IMR-90 (cell line): ENCODE results near the gene PLAA.

Source experiments
- CEBPB ChIP-seq: IDR thresholded peaks from 2 replicates; pipeline ENCODE4 v1.6.1; 2012; ENCODE audit warnings: low read depth, low read length, improper control_type of control experiment
- POLR2A ChIP-seq: IDR thresholded peaks from 2 replicates; pipeline ENCODE4 v1.6.1; 2012; ENCODE audit warnings: mild to moderate bottlenecking, low read depth, low read length
- RAD21 ChIP-seq: IDR thresholded peaks from 2 replicates; pipeline ENCODE4 v1.6.1; 2012; ENCODE audit warnings: low read length, improper control_type of control experiment
- RFX5 ChIP-seq: IDR thresholded peaks from 2 replicates; pipeline ENCODE4 v1.8.0; 2012; ENCODE audit warnings: low read depth, mild to moderate bottlenecking, low read length, moderate library complexity
- SMC3 ChIP-seq: fragments of 150-350 bp; IDR thresholded peaks from 2 replicates; pipeline ENCODE4 v1.6.1; 2016; ENCODE audit warnings: low read depth, mild to moderate bottlenecking, antibody characterized with exemption, low read length, moderate library complexity
- TF ChIP-seq, protein P1 (sequence below): conservative IDR thresholded peaks from 2 replicates; pipeline ENCODE4 v1.5.1; 2012; ENCODE audit warnings: mild to moderate bottlenecking, low read depth, low read length, improper control_type of control experiment
- TF ChIP-seq, protein P2 (sequence below): fragments of 150-350 bp; IDR thresholded peaks from 2 replicates; pipeline ENCODE4 v1.6.1; 2017; ENCODE audit warnings: mild to moderate bottlenecking, antibody characterized with exemption, low read length, low read depth

DNA sequence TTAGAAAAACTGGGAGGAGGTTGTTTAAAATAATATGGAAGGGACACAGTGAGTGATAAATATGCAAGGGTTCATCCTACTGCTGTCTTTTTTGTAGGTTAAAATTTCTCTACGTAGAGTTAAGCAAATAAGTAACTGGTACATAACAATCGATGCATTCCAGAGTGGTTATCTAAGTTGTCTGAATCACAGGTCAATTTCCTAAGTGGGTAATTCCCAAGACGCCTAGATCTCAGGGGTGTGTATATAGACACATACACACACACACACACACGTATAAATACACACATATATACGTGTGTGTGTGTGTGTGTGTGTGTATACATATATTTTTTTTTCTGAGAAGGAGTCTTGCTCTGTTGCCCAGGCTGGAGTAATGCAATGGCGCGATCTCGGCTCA, 76.8 kb downstream of the PLAA start:
- TF ChIP-seq, protein P1, sequence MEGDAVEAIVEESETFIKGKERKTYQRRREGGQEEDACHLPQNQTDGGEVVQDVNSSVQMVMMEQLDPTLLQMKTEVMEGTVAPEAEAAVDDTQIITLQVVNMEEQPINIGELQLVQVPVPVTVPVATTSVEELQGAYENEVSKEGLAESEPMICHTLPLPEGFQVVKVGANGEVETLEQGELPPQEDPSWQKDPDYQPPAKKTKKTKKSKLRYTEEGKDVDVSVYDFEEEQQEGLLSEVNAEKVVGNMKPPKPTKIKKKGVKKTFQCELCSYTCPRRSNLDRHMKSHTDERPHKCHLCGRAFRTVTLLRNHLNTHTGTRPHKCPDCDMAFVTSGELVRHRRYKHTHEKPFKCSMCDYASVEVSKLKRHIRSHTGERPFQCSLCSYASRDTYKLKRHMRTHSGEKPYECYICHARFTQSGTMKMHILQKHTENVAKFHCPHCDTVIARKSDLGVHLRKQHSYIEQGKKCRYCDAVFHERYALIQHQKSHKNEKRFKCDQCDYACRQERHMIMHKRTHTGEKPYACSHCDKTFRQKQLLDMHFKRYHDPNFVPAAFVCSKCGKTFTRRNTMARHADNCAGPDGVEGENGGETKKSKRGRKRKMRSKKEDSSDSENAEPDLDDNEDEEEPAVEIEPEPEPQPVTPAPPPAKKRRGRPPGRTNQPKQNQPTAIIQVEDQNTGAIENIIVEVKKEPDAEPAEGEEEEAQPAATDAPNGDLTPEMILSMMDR: no peak
- TF ChIP-seq CEBPB (no peak), SMC3 (no peak), RAD21 (no peak), RFX5 (no peak), POLR2A (no peak)
- TF ChIP-seq, protein P2, sequence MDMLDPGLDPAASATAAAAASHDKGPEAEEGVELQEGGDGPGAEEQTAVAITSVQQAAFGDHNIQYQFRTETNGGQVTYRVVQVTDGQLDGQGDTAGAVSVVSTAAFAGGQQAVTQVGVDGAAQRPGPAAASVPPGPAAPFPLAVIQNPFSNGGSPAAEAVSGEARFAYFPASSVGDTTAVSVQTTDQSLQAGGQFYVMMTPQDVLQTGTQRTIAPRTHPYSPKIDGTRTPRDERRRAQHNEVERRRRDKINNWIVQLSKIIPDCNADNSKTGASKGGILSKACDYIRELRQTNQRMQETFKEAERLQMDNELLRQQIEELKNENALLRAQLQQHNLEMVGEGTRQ: no peak
